NCI-H748 (cell line): ENCODE measurements around the gene NKD1.

Source experiments
- DNase-seq: peaks from one replicate; lab custom pipeline; 2025; ENCODE audit not compliant: unreplicated experiment; lab: John Stamatoyannopoulos, UW

The NKD1 gene

DNA sequence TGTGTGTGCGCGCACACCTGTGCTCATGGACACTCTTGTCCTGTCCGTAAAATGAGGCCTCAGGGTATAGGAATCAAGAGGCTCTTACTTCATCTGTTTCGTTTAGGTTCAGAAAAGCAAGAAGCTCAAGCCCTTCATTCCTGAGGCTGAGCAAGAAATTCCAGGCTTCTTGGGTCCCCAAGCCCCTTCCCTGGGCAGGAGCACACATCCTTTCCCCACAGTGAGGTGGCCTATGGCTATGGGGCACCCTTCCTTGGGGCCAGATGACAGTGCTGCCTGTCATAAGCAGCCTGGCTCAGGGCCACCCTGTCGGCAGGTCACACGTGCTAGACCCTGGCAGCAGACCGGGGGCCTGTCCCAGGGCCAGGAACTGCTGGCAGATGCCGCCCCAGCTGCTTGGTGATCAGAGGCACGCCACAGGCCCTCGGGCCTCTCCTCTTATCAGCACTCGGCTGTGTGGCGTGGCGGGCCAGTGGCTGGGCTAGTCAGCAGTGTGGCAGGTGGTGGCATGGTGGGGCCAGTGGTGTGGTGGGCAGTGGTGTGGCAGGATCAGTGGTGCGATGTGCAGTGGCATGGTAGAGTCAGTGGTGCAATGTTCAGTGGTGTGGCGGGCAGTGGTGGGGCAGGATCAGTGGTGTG lies 50.2 kb downstream of the NKD1 start:
- DNase-seq, result no peak

GRCh38 chr16:50598936-50599361 lies 50.8 kb downstream of the NKD1 start:
- no peak for DNase-seq

DNA sequence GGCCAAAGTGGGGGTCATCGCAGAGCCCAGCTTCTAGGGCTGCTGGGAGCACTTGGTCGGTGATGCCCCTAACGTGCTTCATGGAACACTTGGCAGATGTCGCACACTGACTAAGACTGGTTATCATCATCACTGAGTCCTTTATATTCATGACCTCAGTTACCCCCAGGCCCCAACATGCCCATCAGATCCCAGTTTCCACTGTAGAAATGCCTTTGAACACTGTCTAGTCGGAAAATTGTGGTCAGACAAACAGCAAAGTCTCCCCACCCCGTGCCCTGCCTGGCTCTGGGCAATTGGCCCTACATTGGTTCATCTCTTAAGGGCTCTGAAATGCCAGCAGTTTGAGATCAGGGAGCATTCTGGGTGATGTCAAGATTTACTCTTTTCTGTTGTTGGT lies 51.3 kb downstream of the NKD1 start:
- DNase-seq, result no peak

DNA sequence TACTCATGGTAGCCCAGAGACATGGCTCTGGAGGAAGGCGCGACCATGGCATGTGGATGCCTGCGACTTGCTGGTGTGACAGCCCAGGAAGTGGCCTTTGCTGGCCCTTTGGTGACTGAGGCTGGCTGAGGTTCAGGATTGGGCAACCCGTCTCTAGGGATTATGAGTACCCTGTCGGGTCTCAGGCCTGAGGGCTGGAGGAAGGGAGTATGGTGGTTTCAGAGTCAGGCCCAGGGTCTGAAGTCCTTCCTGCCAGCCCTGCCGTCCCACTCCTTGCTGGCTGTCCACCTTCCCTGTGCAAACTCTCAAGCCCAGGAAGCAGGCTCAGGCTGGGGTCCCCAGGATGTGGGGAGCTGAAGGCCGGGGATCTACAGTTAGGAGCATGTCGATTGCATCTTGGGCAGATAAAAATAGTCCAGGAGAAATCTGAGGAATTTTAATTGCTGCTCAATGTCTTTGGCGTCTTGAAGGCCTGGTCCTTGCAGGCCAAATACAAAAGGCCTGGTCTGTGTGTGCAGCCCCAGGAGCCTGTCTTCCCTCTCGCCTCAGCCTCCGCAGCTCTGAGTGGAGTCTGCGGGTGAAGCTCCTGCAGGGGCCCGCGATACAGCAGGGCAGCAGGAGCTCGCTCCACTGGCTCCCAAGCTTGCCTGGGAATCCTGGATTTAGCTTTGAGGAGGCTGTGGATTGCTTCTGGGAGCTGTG lies 52.5 kb downstream of the NKD1 start:
- DNase-seq, result no peak

GRCh38 chr16:50601341-50601740 lies 53.1 kb downstream of the NKD1 start:
- no peak for DNase-seq

DNA sequence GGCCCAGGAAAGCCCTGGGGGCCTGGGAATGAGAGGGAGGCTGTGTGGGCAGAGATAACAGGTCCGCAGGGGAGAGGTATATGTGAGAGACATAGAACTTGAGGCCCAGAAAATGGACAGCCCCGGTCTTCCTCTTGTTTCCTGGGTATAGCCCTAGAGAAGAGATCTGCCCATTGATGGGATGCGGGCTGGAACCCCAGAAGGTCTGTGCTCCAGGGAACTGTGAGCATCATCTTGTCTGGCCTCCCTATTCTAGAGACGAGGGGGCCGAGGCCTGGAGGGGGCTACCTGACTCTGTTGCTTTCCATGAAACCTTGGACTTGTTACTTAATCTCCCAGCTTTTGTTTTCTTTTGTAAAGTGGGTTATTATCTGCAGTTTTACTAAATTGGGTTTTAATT lies 53.9 kb downstream of the NKD1 start:
- no peak for DNase-seq

DNA sequence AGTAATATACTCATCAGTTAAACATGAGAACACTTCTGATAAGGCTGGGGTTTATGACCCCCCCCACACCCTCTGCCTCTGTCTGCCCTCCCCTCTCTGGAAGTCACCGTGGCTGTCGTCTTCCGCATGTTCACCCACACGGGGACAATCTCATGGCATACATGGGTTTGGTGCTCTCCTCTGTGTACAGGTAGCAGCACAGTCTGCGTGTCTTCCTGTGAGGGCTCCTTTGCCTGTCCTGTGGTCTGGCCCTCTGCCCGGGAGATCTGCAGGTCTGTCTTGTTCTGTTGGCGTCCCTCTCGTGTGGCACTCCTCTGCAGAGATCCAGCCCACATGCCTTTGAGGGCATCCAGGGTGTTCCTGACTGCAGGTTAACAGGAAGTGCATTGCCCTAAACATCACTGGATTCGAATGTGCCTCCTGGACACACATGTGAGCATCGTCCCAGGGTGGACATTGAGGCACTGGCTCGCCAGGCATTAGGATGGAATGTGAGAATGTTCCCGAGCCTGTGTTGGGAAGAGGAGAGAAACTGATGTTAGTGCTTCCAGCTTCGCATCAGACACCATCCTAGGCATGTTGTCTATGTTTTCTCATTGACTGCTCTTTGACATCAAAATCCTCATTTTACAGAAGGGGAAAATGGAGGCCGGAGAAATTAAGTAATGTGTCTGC lies 54.5 kb downstream of the NKD1 start:
- no peak for DNase-seq

GRCh38 chr16:50603206-50604064 lies 55.2 kb downstream of the NKD1 start:
- no peak for DNase-seq

DNA sequence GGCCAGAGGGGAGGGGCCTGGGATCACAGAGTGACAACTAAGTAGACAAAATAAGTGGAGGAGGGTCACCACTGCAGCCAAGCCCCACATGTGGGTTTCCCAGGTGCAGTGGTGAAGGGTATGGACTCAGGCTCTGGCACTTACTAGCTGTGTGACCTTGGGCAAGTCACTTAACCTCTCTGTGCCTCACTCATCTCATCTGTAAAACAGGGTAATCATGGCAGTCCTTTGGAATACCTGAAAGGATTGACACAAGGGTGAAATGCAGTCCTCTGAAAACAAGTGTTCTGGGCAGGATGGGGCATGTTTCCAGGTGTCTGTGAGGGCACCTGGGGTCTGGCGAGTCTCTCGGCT lies 55.8 kb downstream of the NKD1 start:
- DNase-seq, result no peak

GRCh38 chr16:50604610-50605009 lies 56.4 kb downstream of the NKD1 start:
- DNase-seq, result no peak

DNA sequence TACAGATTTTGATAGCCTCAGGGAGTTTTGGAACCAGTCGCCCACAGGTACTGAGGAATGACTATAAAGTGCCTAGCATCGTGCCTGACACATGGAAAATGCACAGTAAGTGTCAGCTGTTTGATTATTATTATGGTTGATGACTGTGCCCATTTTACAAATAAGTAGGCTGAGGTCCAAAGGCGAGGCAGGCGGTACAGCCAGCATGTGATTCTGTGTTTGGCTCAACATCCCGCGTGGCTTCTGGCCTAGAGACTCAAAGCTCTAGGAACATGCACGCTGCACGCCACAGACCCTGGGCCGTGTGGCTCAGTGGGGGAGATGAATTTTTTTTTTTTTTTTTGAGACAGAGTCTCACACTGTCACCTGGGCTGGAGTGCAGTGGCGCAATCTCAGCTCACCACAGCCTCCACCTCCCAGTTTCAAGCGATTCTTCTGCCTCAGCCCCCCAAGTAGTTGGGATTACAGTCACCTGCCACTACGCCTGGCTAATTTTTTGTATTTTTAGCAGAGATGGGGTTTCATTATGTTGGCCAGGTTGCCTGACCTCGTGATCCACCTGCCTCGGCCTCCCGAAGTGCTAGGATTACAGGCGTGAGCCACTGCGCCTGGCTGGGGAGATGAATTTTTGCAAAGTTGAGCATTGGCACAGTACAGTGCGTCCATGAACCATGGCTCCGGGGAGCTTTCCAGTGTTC lies 57.7 kb downstream of the NKD1 start:
- no peak for DNase-seq

DNA sequence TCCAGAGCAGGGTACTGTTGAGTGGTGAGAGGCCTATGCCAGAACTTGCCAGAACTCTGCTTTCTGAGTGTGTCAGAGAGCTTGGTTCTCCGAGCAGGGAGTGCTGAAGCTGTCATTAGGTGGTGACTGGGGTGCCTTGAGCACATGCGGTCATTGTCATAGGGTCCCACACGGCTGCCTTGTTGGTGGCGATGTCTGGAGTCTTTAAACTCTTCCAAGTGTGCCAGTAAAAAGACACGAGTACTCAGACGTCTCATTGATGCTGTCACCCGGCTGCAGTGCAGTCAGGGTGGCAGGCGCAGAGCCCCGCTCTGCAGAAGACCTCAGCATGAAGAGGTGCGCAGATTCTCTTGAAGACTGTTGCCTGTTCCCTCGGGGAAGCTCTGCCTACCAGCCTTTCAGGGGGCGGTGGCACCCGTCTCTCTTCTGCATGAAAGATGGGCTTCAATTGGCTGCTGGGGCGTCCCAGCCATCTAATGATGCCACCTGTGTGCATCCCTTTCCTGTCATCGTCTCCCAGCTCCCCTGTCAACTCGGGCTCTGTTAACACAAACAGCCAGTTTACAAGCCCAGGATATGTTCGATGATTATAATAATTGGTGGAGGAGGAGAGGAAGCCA lies 58.3 kb downstream of the NKD1 start:
- no peak for DNase-seq

DNA sequence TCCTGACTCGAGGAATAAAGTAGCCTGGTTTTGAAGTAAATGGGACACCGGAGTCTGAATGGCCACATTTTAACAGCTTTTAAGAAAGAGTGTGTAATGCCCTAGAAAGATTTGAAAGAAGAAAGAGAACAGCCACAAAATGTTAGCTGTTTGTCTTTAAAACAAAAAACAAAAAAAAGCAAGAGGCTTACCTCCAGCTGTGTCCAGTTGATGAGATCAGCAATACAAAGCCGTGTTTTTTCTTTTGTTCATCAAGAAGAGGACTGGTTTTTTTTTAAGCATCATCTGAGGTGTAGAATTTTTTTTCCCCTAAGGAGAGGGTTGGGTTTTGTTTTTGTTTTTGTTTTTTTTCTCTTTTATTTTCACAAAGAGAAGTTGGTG lies 58.8 kb downstream of the NKD1 start:
- DNase-seq, result no peak

DNA sequence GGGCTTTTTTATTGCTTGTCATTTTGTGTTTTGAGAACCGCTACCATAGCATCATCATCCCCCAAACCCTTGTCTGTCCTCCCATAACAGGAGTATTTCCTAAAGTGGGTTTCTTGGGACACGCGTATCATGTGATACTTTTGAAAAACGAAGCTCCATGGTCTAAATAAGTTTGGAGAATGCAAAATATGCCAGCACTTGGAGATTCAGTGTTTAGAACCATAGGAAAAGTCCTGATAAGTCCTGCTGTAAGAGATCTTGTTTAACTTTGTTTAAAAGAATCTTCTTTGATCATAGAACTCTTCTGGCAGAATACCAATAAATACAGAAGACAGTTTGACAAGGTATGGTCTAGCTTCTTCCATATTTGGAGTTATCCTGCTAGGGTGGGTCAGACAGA lies 59.3 kb downstream of the NKD1 start:
- DNase-seq, result no peak

DNA sequence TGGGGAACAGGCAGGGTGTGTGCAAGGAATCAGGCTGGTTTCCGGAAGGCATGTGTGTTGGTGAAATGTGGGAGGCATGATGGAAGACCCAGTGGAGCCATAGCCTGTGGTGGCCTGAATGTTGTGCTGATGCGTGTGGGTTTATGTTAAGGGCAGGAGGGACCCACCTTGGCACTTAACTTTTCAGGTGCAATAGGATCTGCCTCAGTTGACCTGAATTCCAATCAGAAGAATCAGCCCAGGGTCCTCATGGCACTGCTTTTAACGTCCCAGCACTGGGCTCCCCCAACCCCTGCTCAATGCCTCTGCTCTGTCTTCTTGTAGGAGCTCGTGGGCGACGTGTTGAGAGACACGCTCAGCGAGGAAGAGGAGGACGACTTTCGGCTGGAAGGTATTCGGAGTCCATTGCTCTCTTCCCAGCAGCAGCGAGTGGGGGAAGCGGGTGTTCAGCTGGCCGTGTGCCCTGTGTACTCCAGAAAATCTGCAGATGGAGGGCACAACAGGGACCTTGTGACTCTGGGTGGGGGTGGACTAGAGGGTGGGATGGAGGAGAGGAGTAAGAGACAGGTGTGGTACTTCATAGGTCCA lies 59.9 kb downstream of the NKD1 start:
- DNase-seq, result no peak

DNA sequence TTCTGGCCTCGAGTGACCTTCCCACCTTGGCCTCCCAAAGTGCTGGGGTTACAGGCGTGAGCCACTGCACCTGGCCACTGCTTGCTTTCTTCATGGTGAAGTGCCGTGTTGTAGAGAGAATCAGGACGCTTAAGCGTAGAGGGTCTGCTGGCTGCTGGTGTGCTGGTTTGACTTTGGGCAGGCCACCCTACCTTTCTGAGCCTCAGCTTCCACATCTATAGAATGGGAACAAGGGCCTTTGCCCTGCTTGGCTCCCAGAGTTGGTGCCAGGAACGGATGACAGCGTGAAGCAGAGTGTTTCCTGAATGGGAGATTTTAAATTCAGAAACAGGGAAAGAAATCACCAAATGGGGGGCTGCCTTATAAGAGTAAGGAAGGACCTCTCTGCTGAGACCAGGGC lies 60.9 kb downstream of the NKD1 start:
- DNase-seq, result no peak

GRCh38 chr16:50609471-50609870 lies 61.3 kb downstream of the NKD1 start:
- no peak for DNase-seq

GRCh38 chr16:50610331-50611262 lies 62.4 kb downstream of the NKD1 start:
- DNase-seq, result no peak

DNA sequence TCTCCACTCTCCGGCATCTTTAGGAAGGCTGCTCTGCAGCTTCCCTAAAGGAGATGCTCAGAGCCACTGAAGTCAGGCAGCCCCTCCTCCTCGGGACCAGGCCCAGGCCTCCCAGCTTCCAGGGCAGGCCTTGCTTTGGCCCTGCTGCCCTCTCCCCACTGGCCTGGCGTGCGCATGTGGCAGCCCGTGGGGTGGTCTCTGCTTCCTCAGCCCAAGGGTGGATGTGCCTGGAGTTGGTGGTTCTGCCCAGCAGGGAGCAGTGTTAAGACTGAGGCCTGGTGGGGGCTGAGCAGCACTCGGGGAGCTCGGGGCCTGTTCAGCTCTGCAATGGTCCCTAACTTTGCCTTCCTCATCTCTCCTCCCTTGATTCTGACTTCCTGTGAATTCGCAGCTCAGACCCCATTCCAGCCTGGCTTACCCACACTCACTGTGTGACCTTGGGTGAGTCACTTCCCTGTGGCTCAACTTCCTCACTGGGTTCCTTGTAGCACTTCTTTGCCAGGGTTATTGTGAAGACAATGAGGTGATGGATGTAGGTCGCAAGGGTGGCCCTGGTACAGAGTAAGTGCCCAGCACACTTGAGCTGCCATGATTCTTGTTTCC lies 63.2 kb downstream of the NKD1 start:
- no peak for DNase-seq
